ENCODE data around the gene KLHL13.

DNA sequence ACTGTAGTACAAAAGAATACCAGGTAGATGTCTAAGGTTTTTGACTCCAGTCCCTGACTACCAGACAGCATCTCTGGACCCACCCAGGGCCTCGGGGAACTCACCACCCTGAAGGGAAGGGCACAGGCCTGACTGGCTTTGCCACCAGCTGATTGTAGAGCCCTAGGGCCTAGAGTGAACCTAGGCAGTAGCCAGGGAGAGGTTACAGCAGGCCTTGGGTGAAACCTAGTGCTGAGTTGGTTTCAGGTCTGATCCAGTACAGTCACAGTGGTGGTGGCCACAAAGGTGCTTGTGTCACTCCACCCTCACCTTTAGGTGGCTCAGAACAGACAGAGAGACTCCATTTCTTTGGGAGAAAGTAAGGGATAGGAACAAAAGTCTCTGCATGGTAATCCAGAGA, 244.8 kb downstream of the KLHL13 start:
- TF ChIP-seq EZH2 (IDR thresholded peaks at IDR 0.05; ENCODE audit: borderline replicate concordance) = no peak
- TF ChIP-seq, protein P1, sequence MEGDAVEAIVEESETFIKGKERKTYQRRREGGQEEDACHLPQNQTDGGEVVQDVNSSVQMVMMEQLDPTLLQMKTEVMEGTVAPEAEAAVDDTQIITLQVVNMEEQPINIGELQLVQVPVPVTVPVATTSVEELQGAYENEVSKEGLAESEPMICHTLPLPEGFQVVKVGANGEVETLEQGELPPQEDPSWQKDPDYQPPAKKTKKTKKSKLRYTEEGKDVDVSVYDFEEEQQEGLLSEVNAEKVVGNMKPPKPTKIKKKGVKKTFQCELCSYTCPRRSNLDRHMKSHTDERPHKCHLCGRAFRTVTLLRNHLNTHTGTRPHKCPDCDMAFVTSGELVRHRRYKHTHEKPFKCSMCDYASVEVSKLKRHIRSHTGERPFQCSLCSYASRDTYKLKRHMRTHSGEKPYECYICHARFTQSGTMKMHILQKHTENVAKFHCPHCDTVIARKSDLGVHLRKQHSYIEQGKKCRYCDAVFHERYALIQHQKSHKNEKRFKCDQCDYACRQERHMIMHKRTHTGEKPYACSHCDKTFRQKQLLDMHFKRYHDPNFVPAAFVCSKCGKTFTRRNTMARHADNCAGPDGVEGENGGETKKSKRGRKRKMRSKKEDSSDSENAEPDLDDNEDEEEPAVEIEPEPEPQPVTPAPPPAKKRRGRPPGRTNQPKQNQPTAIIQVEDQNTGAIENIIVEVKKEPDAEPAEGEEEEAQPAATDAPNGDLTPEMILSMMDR (IDR thresholded peaks at IDR 0.05; ENCODE audit: poor library complexity) = no peak
